Measurements from ENCODE around the gene PDLIM3.
A peak's percentile ranks its signal among the peaks of the same experiment; 100 is the strongest.

PDLIM3 gene

GRCh38 chr4:185552254-185552653, 16.9 kb upstream of the PDLIM3 start:
- no peak for TF ChIP-seq ZFX (IDR thresholded peaks at IDR 0.05)
- TF ChIP-seq CTCF (conservative IDR thresholded peaks at IDR 0.05): no peak

GRCh38 chr4:185550933-185551332, 15.6 kb upstream of the PDLIM3 start:
- no peak overlapping the region for H3K27ac ChIP-seq
- TF ChIP-seq ZFX (IDR thresholded peaks at IDR 0.05) (no peak), CTCF (conservative IDR thresholded peaks at IDR 0.05) (no peak)

More at GRCh38 chr4:185552254-185552653, 16.9 kb upstream of the PDLIM3 start:
- H3K27ac ChIP-seq: no peak overlapping the region

DNA sequence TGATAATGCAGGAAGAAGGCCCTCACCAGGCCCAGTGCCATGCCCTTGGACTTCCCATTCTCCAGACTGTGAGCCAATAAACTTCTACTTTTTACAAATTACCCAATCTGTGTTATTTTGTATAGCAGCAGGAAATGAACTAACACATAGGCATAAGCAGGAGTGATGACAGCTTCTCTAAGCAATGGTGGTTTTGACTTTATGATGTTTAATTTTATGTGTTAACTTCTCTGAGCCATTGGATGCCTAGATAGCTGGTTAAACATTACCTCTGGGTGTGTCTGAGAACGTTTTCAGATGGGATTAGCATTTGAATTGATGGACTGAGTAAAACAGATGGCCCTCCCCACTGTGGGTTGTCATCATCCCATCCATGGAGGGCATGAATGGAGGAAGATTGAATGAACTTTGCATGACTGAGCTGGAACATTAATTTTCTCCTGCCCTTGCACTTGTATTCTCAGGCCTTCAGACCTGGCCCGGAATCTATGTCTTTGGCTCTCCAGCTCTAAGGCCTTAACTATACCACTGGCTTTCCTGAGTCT, 13.9 kb upstream of the PDLIM3 start:
- no peak overlapping the region for H3K27ac ChIP-seq

GRCh38 chr4:185548587-185548986, 13.3 kb upstream of the PDLIM3 start:
- TF ChIP-seq CTCF (conservative IDR thresholded peaks at IDR 0.05) (no peak), ZFX (IDR thresholded peaks at IDR 0.05) (no peak)
- H3K27ac ChIP-seq: no peak overlapping the region

More for the DNA sequence above, 13.9 kb upstream of the PDLIM3 start:
- no peak for TF ChIP-seq CTCF (conservative IDR thresholded peaks at IDR 0.05)
- TF ChIP-seq ZFX (IDR thresholded peaks at IDR 0.05): no peak

- no peak overlapping the region for H3K27ac ChIP-seq
- TF ChIP-seq ZFX (IDR thresholded peaks at IDR 0.05): no peak
- no peak for TF ChIP-seq CTCF (conservative IDR thresholded peaks at IDR 0.05)
Measured at GRCh38 chr4:185546335-185546734, 11.0 kb upstream of the PDLIM3 start.

DNA sequence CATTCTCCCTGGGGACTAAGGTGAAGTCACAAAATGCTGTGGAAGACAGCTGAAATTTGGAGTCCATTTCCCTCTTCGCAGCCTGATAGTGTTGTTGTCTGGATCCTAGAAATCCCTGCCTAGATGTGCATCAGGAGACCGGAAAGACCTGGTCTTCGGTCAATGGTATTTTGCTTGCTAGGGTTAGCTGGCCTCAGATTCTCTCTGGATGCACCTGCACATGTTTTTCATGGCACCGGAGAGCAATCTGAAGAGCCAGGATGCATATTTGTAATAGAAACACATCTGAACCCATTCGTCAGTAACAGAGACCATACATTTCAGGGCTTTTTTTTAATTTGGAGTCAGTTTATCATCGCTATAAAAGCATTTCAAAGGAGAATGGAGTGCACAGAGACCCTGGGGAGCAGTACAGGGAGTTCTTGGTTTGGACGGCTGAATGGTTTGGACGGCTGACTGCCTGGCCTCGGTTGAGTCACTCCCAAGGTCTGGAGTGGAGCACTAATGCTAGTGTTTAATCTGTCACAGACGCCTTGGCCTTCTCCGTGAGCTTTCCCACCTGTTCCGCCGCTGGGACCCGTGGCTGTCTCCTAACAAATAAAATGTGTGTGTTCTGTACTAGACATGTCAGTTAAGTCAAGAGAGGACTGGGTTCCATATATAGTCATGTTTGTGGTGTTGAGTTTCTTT, 7.5 kb upstream of the PDLIM3 start:
- TF ChIP-seq ZFX (IDR thresholded peaks at IDR 0.05): no peak
- TF ChIP-seq CTCF (conservative IDR thresholded peaks at IDR 0.05): no peak

GRCh38 chr4:185541251-185541727, 6.0 kb upstream of the PDLIM3 start:
- TF ChIP-seq CTCF (conservative IDR thresholded peaks at IDR 0.05) (no peak), ZFX (IDR thresholded peaks at IDR 0.05) (no peak)
- H3K27ac ChIP-seq: peak overlapping the region; percentile 19; the same call in 1 of the 2 replicates

More for the DNA sequence above, 7.5 kb upstream of the PDLIM3 start:
- no peak overlapping the region for H3K27ac ChIP-seq

All from C4-2B (cell line).